Choroid plexus epithelial cell (primary cell): ENCODE results near the gene UNC13D.

ENCODE experiments used
- DNase-seq: peaks from one replicate; pipeline ENCODE4 v3.0.0-alpha.2; 2010; ENCODE audit warnings: low read depth
- H3K4me3 ChIP-seq: 2 replicates; pipeline ENCODE4 v1.5.1; 2011; ENCODE audit warnings: low read depth, mild to moderate bottlenecking, control low read depth, low read length, moderate library complexity
- CTCF ChIP-seq: conservative IDR thresholded peaks from 2 replicates; pipeline ENCODE4 v1.5.1; 2011; ENCODE audit warnings: low read depth, mild to moderate bottlenecking, control low read depth, inconsistent platforms, low read length, moderate library complexity

Gene UNC13D

GRCh38 chr17:75834279-75834920 lies 9.8 kb downstream of the UNC13D start:
- no peak for TF ChIP-seq CTCF
- no peak for DNase-seq
- no peak overlapping the region for H3K4me3 ChIP-seq

DNA sequence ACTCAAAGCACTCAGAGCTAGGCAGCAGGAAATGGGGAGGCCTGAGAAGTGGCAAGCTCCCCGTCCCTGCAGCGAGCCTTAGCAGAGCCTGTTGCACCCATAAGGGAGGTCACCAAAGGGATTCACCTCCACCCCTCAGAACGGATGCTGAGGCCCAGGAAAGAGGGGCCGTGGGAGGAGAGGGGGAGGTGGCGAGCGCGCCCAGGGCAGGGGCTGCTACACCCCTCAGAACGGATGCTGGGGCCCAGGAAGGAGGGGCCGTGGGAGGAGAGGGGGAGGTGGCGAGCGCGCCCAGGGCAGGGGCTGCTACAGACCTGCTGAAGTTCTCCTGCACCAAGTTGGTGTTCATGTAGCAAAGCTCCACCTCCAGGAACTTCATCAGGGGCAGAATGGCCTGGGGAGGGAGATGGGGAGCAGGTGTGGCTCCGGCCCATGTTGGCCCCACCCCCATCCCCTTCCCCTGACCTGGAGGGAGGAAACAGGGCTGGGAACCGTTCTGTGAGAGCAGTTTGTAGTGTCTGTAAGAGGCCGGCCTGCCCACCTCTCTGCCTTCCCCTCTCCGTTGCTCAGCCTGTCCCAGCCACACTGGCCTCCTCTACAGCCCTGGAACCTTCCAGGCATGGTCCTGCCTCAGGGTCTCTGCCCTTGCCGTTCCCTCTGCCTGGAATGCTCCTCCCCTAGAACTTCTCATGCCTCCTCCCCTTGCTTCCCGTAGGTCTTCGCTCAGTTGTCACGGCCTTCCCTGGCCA lies 11.4 kb downstream of the UNC13D start:
- H3K4me3 ChIP-seq, result no peak overlapping the region
- TF ChIP-seq CTCF, result no peak
- no peak for DNase-seq

DNA sequence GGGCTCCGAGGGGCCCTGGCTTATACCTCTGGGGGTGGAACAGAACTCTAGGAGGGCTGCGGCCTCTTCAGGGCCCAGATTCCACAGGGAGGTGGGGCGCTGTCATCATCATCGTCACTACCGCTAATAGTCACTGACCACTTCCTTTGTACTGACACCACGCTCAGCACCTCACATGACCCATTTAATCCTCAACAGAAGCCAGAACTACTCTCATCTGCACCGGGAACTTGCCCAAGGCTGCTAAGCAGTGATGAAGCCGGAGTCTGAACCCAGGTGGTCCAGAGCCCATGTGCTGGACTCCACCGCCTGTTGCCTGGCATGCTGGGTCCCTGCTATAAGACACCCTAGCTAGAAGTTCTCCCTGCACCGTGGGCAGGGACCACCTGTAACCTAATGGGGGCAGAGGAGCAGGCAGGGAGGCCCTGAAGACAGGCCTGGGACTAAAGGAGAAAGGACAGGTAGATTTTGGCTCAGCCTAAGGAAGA lies 12.0 kb downstream of the UNC13D start:
- peak; percentile 89 for DNase-seq
- no peak overlapping the region for H3K4me3 ChIP-seq
- no peak for TF ChIP-seq CTCF

- DNase-seq, result no peak
- no peak for TF ChIP-seq CTCF
- no peak overlapping the region for H3K4me3 ChIP-seq
Observed at GRCh38 chr17:75831032-75831571, 13.1 kb downstream of the UNC13D start.

- DNase-seq, result no peak
Observed at GRCh38 chr17:75830164-75831031, 13.8 kb downstream of the UNC13D start.

More at GRCh38 chr17:75830164-75831031, 13.8 kb downstream of the UNC13D start:
- no peak overlapping the region for H3K4me3 ChIP-seq
- TF ChIP-seq CTCF, result peak; percentile 75
